Gastroesophageal sphincter (tissue), 4 donors: ENCODE results near the gene UROS. TPM values are rescaled to one million over a fixed set of nuclear protein-coding genes. Genes with fewer than 3 reads are reported as not detected.

ENCODE experiments used
- ATAC-seq: fragments of 150-250 bp; one replicate; pipeline ENCODE4 v1.9.1; 2016; ENCODE audit warnings: mild to moderate bottlenecking, moderate library complexity
- H3K27ac ChIP-seq, 4 donors: fragments of 200-600 bp; sonication (generic) in 3 of 4; 1 replicate in 3 of 4; 2 replicates in 1 of 4; pipeline ENCODE4 v1.5.1; 2016 to 2019
- H3K27me3 ChIP-seq: fragments of 200-600 bp; sonication (generic); one replicate; pipeline ENCODE4 v1.5.1; 2019
- H3K36me3 ChIP-seq, 2 donors: fragments of 200-600 bp; sonication (generic); one replicate each; pipeline ENCODE4 v1.5.1; 2019; ENCODE audit warnings: control low read depth in 1 of 2
- H3K4me1 ChIP-seq, 3 donors: fragments of 200-600 bp; sonication (generic); 1 replicate in 2 of 3; 2 replicates in 1 of 3; pipeline ENCODE4 v1.5.1; 2016 to 2019; ENCODE audit warnings: control low read depth in 2 of 3
- H3K4me3 ChIP-seq, 2 donors: fragments of 200-600 bp; sonication (generic); one replicate each; pipeline ENCODE4 v1.5.1; 2019; ENCODE audit warnings: mild to moderate bottlenecking in 1 of 2, moderate library complexity in 1 of 2
- H3K9me3 ChIP-seq, 3 donors: fragments of 200-600 bp; sonication (generic); one replicate each; pipeline ENCODE4 v1.5.1; 2017 to 2019; ENCODE audit warnings: control low read depth in 2 of 3
- CTCF ChIP-seq, 4 experiments: fragments of 200-600 bp in 2 of 4; fragments of 450-650 bp in 2 of 4; sonication (generic) in 1 of 4; IDR thresholded peaks; one replicate each; pipeline ENCODE4 v1.5.1; 2017 to 2019; ENCODE audit warnings: antibody characterized with exemption in 4 of 4, mild to moderate bottlenecking in 2 of 4, moderate library complexity in 2 of 4
- EP300 ChIP-seq: sonication (generic); formaldehyde crosslinking; IDR thresholded peaks from one replicate; pipeline ENCODE4 v1.6.1; 2017; ENCODE audit warnings: antibody characterized with exemption, mild to moderate bottlenecking
- POLR2A ChIP-seq, 2 donors: fragments of 450-650 bp; IDR thresholded peaks; one replicate each; pipeline ENCODE4 v1.6.1; 2017; ENCODE audit warnings: antibody characterized with exemption in 2 of 2, mild to moderate bottlenecking in 2 of 2, moderate library complexity in 1 of 2
- POLR2AphosphoS5 ChIP-seq: sonication (generic); formaldehyde crosslinking; IDR thresholded peaks from one replicate; pipeline ENCODE4 v1.6.1; 2017; ENCODE audit warnings: antibody characterized with exemption
- WGBS, 2 donors: methylation state at CpG; one replicate each; pipeline ENCODE4 v1.1.5; 2018; ENCODE audit warnings: low coverage in 1 of 2; 5-methylcytosine and 5-hydroxymethylcytosine counted together
- total RNA-seq, 4 donors: library from RNA; depleted of rRNA; stranded (reverse); fragments of >200 nt; gene quantifications; one replicate each; pipeline ENCODE4 v1.1.0, GENCODE V29; 2016

UROS gene
- total RNA-seq, 4 donors from 2014 or later: 25.3 to 64.0 (median 39.1) TPM

- TF ChIP-seq EP300 (no peak), POLR2AphosphoS5 (no peak), POLR2A (IDR thresholded peaks at IDR 0.05) (no peak), CTCF (IDR thresholded peaks at IDR 0.05) (no peak)
- Histone ChIP-seq H3K27me3 (no peaks in the 10 kb centered on the region), H3K4me3 (no peak overlapping the region), H3K9me3 (no peaks in the 10 kb centered on the region), H3K36me3 (peaks cover 0 to 44% of the 10 kb centered on the region in 2 donors), H3K4me1 (no peaks in the 10 kb centered on the region), H3K27ac (no peak overlapping the region)
- no peak for ATAC-seq
- WGBS, 2 donors: 74 to 79% methylated on average over 6 to 9 of the region's 9 CpGs
These were observed 37.3 kb downstream of the UROS start for GRCh38 chr10:125785791-125786190.

- TF ChIP-seq POLR2A (IDR thresholded peaks at IDR 0.05) (no peak), POLR2AphosphoS5 (no peak), EP300 (no peak), CTCF (IDR thresholded peaks at IDR 0.05) (no peak)
- Histone ChIP-seq H3K36me3 (peaks cover 0 to 32% of the 10 kb centered on the region in 2 donors), H3K4me3 (no peak overlapping the region), H3K27ac (no peak overlapping the region), H3K27me3 (no peaks in the 10 kb centered on the region), H3K9me3 (no peaks in the 10 kb centered on the region), H3K4me1 (no peaks in the 10 kb centered on the region)
- whole genome bisulfite sequencing, 2 donors: 71 to 100% methylated on average over 3 to 6 of the region's 6 CpGs
- no peak for ATAC-seq
These were observed 39.1 kb downstream of the UROS start for GRCh38 chr10:125783957-125784356.

- TF ChIP-seq POLR2AphosphoS5: no peak
- no peak for TF ChIP-seq POLR2A (IDR thresholded peaks at IDR 0.05)
- no peak for TF ChIP-seq CTCF (IDR thresholded peaks at IDR 0.05)
- TF ChIP-seq EP300: no peak
- Histone ChIP-seq H3K4me3 (no peak overlapping the region), H3K36me3 (peaks cover 0 to 27% of the 10 kb centered on the region in 2 donors), H3K9me3 (no peaks in the 10 kb centered on the region), H3K4me1 (no peaks in the 10 kb centered on the region), H3K27me3 (no peaks in the 10 kb centered on the region), H3K27ac (no peak overlapping the region)
- ATAC-seq: no peak
- WGBS, 2 donors: 79 to 83% methylated on average over 2 of the region's 7 CpGs
These were observed 39.6 kb downstream of the UROS start for GRCh38 chr10:125783408-125783807.

- TF ChIP-seq EP300 (no peak), POLR2AphosphoS5 (no peak), CTCF (IDR thresholded peaks at IDR 0.05) (no peak), POLR2A (IDR thresholded peaks at IDR 0.05) (no peak)
- ATAC-seq: no peak
- H3K4me1 ChIP-seq: no peaks in the 10 kb centered on the region
- H3K27ac ChIP-seq: no peak overlapping the region
- no peak overlapping the region for H3K4me3 ChIP-seq
- no peaks in the 10 kb centered on the region for H3K9me3 ChIP-seq
- no peaks in the 10 kb centered on the region for H3K27me3 ChIP-seq
- WGBS, 2 donors: 68 to 72% methylated on average over 4 to 5 of the region's 11 CpGs
- peaks cover 0 to 20% of the 10 kb centered on the region in 2 donors for H3K36me3 ChIP-seq
These were observed 40.4 kb downstream of the UROS start for GRCh38 chr10:125782616-125783015.

GRCh38 chr10:125782054-125782453 is 41.0 kb downstream of the UROS start:
- TF ChIP-seq POLR2AphosphoS5 (no peak), CTCF (IDR thresholded peaks at IDR 0.05) (no peak), POLR2A (IDR thresholded peaks at IDR 0.05) (no peak), EP300 (no peak)
- H3K4me1 ChIP-seq: no peaks in the 10 kb centered on the region
- H3K27me3 ChIP-seq: no peaks in the 10 kb centered on the region
- H3K4me3 ChIP-seq: no peak overlapping the region
- no peak overlapping the region for H3K27ac ChIP-seq
- no peak for ATAC-seq
- no peaks in the 10 kb centered on the region for H3K9me3 ChIP-seq
- WGBS, 2 donors: 78 to 81% methylated on average over 10 to 11 of the region's 11 CpGs
- peaks cover 0 to 17% of the 10 kb centered on the region in 2 donors for H3K36me3 ChIP-seq
